Measurements from ENCODE around the gene IL17RD.

The IL17RD gene

GRCh38 chr3:57164657-57165573, at the start of gene IL17RD:
IL17RD (minus strand) TSS chr3:57165353; CDS start chr3:57165286, 67 bp downstream.
- peak; percentile 92 for DNase-seq (ENCODE audit: low spot score)
- in situ Hi-C loops (cut with MboI; ENCODE audit: low sequenced_read_pairs, unreplicated experiment), result no loop called here
- TF ChIP-seq CTCF (IDR thresholded peaks at IDR 0.05; ENCODE audit: borderline replicate concordance, control extremely low read depth, extremely low read depth, insufficient read depth, missing control alignments), result no peak

GRCh38 chr3:57206423-57206822, 41.3 kb upstream of the IL17RD start:
- no peak for DNase-seq (ENCODE audit: low spot score)
- in situ Hi-C loops (cut with MboI; ENCODE audit: low sequenced_read_pairs, unreplicated experiment), result no loop called here
- TF ChIP-seq CTCF (IDR thresholded peaks at IDR 0.05; ENCODE audit: borderline replicate concordance, control extremely low read depth, extremely low read depth, insufficient read depth, missing control alignments), result no peak

DNA sequence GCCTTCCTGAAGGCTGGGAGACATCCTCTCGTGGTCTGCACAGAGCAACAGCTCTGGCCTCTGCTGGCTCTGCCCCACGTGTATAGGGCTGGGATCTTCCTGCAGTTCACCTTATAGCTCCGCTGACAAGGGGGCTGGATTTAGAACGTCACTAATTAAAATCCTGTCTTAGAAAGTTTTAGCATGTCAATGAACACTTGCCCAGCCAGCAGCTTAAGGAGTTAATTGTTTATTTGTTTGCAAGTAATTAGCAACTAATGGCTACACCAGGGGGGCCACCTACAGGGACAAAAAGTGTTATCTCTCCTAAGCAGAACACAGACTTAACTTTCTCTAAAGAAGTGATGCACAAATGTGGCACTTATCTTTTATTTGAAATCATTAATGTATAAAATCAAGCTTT, 34.7 kb upstream of the IL17RD start, which contains the start of gene HESX1:
Gene HESX1 (minus strand): TSS at position 84 of the 403 bp plus-strand sequence. CDS start 60 bp downstream, at position 24.
- in situ Hi-C loops (cut with MboI; ENCODE audit: low sequenced_read_pairs, unreplicated experiment), result no loop called here
- DNase-seq (ENCODE audit: low spot score), result no peak
- no peak for TF ChIP-seq CTCF (IDR thresholded peaks at IDR 0.05; ENCODE audit: borderline replicate concordance, control extremely low read depth, extremely low read depth, insufficient read depth, missing control alignments)

DNA sequence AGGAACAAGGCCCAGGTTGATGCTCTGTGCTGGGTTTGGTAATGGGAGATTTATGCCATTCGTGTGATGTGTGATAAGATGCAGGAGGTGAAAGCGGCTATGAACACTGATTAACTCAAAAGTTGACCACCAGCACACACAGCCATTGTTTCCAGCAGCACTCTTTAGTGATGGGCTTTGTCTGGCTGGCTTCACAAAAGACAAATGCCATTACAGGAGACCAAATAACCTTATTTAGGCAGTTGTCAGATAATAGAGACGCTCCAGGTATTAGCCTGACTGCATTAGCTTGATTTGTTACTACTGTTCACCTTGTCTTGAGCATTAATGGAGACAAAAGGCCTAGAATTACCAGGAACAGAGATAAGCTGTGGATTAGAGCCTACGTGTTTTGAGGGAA, 29.5 kb upstream of the IL17RD start:
- no peak for TF ChIP-seq CTCF (IDR thresholded peaks at IDR 0.05; ENCODE audit: borderline replicate concordance, control extremely low read depth, extremely low read depth, insufficient read depth, missing control alignments)
- in situ Hi-C loops (cut with MboI; ENCODE audit: low sequenced_read_pairs, unreplicated experiment), result no loop called here
- DNase-seq (ENCODE audit: low spot score), result no peak

DNA sequence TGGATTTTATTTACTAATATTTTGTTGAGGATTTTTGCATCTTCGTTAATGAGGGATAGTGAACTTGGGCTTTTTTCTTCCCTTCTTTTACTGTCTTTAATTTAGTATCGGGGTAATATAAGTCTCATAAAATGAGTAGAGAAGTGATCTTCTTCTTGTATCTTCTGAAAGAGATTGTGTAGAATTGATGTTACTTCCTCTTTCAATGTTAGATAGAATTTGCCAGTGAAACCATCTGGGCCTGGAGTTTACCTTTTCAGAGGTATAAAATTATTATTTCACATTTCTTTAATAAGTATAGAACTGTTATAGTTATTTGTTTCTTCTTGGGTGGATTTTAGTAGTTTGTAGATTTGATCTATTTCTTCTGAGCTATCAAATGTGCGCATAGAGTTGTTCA, 26.9 kb upstream of the IL17RD start:
- DNase-seq (ENCODE audit: low spot score), result no peak
- TF ChIP-seq CTCF (IDR thresholded peaks at IDR 0.05; ENCODE audit: borderline replicate concordance, control extremely low read depth, extremely low read depth, insufficient read depth, missing control alignments), result no peak
- in situ Hi-C loops (cut with MboI; ENCODE audit: low sequenced_read_pairs, unreplicated experiment), result no loop called here

GRCh38 chr3:57184526-57184925, 19.4 kb upstream of the IL17RD start:
- DNase-seq (ENCODE audit: low spot score), result no peak
- in situ Hi-C loops (cut with MboI; ENCODE audit: low sequenced_read_pairs, unreplicated experiment), result no loop called here
- no peak for TF ChIP-seq CTCF (IDR thresholded peaks at IDR 0.05; ENCODE audit: borderline replicate concordance, control extremely low read depth, extremely low read depth, insufficient read depth, missing control alignments)

Data from GM13976 (cell line).